NCI-H526 (cell line): Measurements from ENCODE around the gene MAP3K20.
"Not testable (repeated sequence)": the region's sequence is repeated elsewhere in the genome, so short reads cannot be mapped to it uniquely, and the experiment has no call there.

Experiments used
- DNase-seq, 2 experiments: peaks; one replicate each; lab custom pipeline; 2025; lab: John Stamatoyannopoulos, UW

MAP3K20 gene

GRCh38 chr2:173124441-173124840, 48.8 kb downstream of the MAP3K20 start:
- DNase-seq, result no peak

DNA sequence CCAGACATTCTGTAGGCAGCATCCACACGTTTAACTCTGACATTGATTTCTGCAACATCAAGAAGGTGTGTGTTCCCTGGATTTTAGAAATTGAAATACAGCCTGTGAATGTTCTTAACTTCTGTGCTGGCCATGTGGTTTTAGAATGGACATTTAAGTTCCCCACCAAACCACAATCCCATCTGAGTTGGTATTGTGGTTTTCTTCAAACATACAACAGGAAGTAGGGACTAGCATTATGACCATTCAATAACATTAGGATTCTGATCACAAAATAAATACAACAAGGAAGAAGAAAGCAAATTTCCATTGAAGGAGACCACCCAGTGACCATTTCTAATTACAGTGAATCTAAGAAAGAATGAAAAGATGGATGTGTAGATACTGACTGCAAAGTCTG, 51.2 kb downstream of the MAP3K20 start:
- no peak for DNase-seq

DNA sequence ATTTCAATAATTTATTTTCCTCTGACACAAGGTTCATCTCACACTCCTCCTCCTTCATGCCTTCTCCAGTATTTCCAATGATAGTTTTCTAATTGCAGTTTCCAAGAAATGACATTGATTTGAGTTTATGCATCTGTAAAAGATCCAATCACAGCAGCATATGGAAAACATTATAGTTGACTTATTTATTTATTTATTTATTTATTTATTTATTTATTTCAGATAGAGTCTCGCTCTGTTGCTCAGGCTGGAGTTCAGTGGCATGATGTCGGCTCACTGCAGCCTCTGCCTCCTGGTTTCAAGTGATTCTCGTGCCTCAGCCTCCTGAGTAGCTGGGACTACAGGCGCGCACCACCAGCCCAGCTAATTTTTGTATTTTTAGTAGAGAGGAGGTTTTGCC, 52.5 kb downstream of the MAP3K20 start:
- DNase-seq, result not testable (repeated sequence)

DNA sequence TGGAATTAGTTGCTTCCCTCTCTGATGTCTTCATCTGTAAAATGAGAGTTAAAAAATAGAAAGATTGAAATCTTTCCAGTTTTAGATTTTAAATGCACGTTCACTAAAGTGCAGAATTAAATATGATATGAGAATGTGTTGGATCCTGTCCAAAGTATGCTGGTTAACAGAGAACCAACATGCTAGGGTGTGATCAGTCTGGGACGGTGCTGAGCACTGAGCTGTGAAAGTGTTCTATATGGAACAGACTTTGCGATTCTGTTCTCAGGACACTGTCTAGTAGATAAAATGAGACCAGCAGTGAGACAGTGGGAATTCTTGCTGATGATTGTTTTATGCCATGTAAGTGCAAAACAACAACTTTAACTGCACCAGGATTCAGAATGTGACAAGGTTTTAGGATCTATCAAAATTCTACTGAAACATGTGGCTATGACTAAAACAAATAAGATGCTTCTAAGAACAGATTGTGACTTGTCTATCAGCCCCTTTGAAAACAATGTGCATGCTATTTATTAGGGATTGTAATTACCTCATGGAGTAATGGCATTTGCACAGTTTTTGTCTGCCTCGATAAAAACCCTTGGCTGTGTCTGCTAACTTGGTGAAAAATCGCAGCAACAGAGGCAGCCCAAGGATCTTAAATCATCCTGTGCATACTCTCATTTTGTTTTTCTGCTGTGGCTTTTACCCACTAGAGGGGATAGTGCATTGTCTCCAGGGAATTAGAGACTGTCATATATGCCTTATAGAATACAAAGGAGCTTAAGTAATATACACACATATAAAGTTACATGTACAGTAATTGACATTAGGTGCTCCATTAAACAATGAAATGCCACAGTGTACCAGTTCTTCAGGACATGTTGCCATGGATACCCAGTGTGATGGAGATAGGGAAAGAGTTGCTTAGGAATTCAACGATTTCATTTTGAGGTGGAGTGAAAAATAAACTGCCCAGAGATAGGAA, 55.1 kb downstream of the MAP3K20 start:
- DNase-seq, result no peak

DNA sequence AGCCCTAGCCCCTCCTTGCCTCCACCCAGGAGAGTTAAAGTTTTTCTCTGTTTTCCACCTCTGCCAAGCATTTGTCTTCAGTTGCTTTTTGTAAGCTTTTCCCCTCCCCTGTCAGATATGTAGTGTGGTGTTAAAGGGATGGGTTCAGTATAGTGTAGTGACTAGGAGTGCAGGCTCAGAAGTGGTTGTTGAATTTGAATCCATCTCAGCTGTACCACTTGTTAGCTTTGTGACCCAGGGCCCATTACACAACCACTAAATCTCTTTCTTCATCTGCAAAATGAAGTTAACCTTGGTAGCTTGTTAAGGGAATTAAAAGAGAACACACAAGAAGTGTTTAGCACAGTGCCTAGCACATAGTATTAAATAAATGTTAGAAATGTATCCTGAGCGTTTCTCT, 56.9 kb downstream of the MAP3K20 start:
- DNase-seq, result no peak

DNA sequence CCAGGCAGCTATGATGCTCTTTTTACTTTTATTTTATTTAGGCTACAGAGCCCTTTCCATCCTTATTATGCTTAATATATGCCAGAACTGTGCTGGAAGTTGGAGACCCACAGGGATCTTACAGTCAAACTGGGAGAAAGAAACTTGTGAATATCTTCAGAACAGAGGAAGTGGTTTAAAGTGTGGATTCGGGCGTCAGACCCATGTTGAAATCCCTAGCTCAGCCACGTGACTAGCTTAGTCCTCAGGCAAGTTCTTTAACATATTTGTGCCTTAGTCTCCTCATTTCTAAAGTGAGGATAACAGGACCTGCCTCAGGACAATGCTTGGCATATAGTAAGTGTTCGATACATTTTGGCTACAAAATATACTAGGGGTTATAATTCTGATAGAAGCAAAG, 59.1 kb downstream of the MAP3K20 start:
- DNase-seq, result no peak

GRCh38 chr2:173136067-173136466, 60.4 kb downstream of the MAP3K20 start:
- no peak for DNase-seq

GRCh38 chr2:173136599-173136998, 61.0 kb downstream of the MAP3K20 start:
- DNase-seq, result peak; percentile 22 to 27

DNA sequence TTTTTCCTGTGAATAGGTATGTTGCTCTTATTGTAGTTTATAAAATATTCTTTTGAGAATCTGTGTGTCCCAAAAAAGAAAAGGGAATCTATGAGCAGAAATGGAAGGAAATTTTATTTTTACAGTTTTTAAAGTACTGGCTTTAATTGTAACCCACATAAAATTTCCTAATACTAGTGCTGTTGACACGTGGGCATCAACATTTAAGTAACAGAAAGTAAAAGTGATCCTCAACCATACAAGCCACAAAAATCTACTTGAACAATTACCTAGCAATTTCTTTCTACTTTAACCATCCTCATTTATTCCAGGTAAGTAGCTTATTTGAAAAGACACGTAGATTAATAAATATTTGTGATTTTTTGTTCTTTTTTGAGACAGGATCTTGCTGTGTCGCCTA, 62.0 kb downstream of the MAP3K20 start:
- no peak for DNase-seq

DNA sequence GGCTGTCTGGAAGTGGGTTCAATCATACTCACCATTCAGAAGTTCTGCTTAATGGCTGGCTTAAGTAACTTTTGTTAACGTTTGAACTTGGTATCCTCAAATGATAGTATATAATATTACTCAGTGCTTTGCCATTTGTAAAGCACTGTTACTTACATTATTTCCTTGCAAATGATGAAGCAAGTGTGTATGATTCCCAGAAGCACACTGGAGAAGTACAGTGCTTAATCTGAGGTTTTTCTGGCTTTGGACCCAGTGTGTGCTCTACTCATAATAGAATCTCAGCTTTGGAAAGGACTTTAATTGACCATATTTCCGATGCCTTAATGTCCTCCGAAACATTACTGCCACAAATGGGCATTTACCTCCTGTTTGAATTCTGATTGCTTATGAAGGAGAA, 63.3 kb downstream of the MAP3K20 start:
- DNase-seq, result no peak

DNA sequence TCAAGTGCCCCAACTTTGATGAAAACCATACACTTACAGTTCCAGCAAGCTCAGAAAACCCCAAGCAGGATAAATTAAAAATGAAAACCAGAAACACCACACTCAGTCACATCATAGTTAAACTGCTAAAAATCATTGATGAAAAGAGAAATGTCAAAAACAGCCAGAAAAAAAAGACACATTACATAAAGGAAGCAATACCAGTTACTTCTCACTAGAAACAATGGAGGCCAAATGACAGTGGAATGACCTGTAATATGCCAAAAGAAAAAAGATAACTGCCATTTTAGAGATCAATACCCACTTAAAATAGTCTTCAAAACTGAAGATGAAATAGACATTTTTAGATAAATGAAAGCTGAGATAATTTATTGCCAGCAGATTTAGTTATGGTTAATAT, 66.0 kb downstream of the MAP3K20 start:
- no peak for DNase-seq

- no peak for DNase-seq
Measured at GRCh38 chr2:173145454-173145853, 69.8 kb downstream of the MAP3K20 start.

DNA sequence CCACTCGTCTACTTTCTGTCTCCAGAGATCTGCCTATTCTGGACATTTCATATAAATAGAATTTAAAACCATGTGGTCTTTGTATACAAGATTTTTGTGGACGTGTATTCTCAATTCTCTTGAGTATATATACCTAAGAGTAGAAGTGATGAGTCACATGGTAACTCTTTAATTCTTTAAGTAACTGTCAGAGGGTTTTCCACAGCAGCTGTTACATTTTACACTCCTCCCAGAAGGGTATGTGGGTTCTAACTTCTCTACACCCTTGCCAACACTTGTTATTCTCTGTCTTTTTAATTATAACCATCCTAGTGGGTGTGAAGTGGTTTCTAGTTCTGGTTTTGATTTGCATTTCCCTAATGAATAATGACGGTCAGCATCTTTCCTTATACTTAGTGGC, 70.9 kb downstream of the MAP3K20 start:
- DNase-seq, result no peak

DNA sequence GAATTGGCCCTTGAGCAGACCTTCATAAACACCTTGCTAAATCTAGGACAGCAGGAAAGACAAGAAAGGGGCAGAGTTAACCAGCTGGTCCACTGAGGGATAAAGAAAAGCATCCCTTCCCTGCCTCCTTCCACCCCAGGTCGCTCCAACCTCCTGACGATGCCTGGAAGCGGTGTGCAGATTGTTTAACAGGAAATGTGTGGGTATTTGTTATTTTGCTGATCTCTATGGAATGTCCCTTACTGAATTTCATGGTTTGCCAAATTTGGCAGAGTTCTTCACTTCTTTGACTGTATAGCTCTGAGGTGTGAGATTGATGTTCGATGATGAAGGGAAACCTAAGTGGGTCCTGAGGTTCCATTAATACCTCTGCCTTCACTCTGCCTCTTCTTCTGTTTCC, 72.9 kb downstream of the MAP3K20 start:
- DNase-seq, result no peak

- no peak for DNase-seq
Measured at GRCh38 chr2:173149491-173149890, 73.8 kb downstream of the MAP3K20 start.

DNA sequence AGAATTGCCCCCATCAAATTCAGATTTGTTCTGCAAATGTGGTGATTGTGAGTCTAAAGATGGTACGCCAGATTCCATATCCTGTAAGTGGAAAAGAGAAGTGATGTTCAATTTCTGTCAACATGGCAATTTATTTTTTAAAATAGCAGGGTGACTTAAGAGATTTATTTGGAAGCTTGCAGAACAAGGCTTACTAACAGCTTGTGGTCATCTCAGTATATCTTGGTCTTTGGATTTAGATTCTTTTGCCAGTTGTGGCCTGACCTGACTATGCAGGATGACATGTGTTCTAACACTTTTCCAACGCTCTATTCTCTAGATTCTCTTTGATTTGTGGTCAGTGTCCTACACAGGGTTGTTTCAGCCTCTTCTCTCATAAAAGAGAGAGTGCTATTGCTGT, 74.4 kb downstream of the MAP3K20 start:
- no peak for DNase-seq

GRCh38 chr2:173150963-173151362, 75.3 kb downstream of the MAP3K20 start:
- no peak for DNase-seq

DNA sequence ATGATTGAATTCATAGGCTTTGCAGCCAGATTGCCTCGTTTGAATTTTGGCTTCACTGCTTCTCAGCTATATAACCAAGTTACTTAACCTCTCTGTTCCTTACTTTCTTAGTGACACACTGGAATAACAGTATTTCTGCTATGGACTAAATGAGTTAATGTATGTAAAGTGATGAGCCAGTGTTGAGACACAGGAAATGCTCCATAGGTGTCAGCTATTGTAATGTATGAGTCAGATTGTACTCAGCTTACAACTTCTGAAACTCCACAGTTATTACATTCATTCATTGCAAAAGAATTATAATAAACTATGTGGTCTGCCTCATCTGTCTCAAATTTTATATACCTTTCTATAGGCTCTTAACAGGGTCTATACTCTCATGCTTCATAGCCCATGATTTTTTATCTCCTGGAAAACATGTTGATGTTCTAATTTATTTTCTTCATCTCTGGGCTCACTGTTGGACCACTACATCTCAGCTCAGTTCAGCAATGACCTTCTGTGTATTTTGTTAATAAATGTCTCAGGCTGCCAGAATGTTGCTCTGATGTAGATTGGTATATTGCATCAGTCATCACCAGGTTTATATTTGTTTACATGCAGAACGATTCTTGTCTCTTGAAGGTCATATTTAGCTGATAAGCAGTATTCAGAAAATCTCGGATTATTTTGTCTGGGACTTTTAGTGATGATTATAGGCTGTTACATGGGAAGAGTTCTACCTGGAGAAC, 76.2 kb downstream of the MAP3K20 start:
- DNase-seq, result no peak

GRCh38 chr2:173153301-173153885, 77.7 kb downstream of the MAP3K20 start:
- DNase-seq, result no peak

DNA sequence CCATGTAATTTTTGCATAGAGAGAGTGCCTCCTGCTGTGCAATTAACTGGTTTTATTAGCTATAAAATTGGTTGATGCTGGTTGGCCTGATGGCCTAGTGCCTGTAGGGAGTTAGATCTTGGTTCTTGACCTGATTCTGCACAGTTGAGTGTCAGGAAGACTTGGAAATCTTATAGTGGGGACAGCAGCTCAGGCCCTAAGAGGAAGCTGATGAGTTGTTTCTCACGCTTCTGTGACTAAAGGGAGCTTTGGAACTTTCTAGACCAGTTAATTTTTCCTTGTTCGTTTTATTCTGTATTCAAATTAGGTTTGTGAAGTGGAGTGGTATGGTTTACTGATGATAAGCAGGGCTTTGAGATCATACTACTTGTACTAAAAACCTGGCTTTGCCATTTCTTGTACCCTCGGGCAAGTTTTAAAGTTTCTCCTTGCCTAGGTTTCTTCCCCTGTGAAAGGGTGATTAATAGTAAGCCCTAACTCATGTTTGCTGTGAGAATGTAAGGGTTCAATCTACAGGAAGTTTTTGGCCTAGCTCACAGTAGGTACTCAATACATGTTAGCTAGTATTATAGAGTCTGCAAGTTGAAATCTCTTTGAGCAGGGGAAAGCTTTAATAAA, 82.1 kb downstream of the MAP3K20 start:
- DNase-seq, result no peak

GRCh38 chr2:173159791-173160463, 84.3 kb downstream of the MAP3K20 start:
- no peak for DNase-seq

GRCh38 chr2:173160618-173161017, 85.0 kb downstream of the MAP3K20 start:
- DNase-seq, result no peak
